Measurements from ENCODE around the gene PPM1H.

- no peak for TF ChIP-seq CTCF (conservative IDR thresholded peaks at IDR 0.05; ENCODE audit: low read depth, low read length)
- TF ChIP-seq EZH2phosphoT487 (IDR thresholded peaks at IDR 0.05; ENCODE audit: borderline replicate concordance, low read length) = no peak
Measured at GRCh38 chr12:62778187-62778586, 156.8 kb downstream of the PPM1H start.
